Coronary artery (tissue), 2 donors: ENCODE data around the gene SERPING1.
"Not testable (repeated sequence)": the region's sequence is repeated elsewhere in the genome, so short reads cannot be mapped to it uniquely, and the experiment has no call there.

Source experiments
- DNase-seq: peaks from one replicate; pipeline ENCODE4 v3.0.0-alpha.2; 2017; ENCODE audit warnings: low spot score
- H3K27ac ChIP-seq, 2 donors: fragments of 200-600 bp; sonication (generic); one replicate each; pipeline ENCODE4 v1.5.1; 2016 to 2019
- H3K4me3 ChIP-seq: fragments of 200-600 bp; sonication (generic); 2 replicates; pipeline ENCODE4 v1.5.1; 2016; ENCODE audit warnings: mild to moderate bottlenecking, moderate library complexity
- CTCF ChIP-seq: fragments of 200-600 bp; sonication (generic); IDR thresholded peaks from one replicate; pipeline ENCODE4 v1.5.1; 2019; ENCODE audit warnings: antibody characterized with exemption

Gene SERPING1

DNA sequence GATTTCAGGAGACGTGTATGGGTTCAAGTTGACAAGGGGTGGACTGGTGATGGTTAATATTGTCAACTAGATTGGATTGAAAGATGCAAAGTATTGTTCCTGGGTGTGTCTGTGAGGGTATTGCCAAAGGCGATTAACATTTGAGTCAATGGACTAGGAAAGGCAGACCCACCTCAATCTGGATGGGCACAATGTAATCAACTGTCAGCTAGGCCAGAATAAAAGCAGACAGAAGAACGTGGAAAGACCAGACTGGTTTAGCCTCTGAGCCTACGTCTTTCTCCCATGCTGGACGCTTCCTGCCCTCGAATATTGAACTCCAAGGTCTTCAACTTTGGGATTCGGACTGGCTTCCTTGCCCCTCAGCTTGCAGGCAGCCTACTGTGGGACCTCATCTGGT lies 53.9 kb downstream of the SERPING1 start:
- no peak for DNase-seq
- TF ChIP-seq CTCF: no peak
- Histone ChIP-seq H3K4me3 (no peak overlapping the region), H3K27ac (no peak overlapping the region)

DNA sequence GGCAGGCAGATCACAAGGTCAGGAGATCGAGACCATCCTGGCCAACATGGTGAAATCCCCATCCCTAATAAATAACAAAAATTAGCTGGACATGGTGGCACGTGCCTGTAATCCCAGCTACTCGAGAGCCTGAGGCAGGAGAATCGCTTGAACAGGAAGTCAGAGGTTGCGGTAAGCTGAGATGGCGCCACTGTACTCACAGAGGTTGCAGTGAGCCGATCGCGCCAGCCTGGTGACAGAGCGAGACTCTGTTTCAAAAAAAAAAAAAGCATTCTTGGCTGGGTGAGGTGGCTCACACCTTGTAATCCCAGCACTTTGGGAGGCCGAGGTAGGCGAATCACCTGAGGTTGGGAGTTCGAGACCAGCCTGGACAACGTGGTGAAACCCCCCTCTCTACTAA lies 54.7 kb downstream of the SERPING1 start:
- not testable (repeated sequence) for H3K4me3 ChIP-seq, DNase-seq, H3K27ac ChIP-seq

DNA sequence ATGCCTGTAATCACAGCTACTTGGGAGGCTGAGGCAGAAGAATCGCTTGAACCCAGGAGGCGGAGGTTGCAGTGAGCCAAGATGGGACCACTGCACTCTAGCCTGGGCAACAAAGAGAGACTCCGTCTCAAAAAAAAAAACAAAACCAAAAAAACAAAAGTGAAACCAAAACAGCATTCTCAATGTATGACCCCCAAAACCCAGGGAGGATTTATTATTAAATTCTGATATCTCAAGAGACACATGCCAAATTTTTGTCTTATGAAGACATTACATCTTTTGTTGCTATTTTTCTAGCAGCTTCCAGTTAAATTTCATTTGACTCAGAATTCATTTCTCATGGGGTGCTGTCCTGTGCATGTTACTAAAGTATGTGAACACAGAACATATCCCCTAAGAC lies 55.2 kb downstream of the SERPING1 start:
- Histone ChIP-seq H3K27ac (no peak overlapping the region), H3K4me3 (no peak overlapping the region)
- no peak for TF ChIP-seq CTCF
- DNase-seq: no peak

- no peak for DNase-seq
- Histone ChIP-seq H3K27ac (no peak overlapping the region), H3K4me3 (no peak overlapping the region)
- TF ChIP-seq CTCF: no peak
Observed at GRCh38 chr11:57653163-57653562, 55.7 kb downstream of the SERPING1 start.

GRCh38 chr11:57656885-57657193 lies 59.4 kb downstream of the SERPING1 start:
- peak overlapping the region; percentile 91 for H3K27ac ChIP-seq
- TF ChIP-seq CTCF: no peak
- H3K4me3 ChIP-seq: peak overlapping the region; percentile 74
- DNase-seq: no peak

- DNase-seq: peak; percentile 100
- no peak for TF ChIP-seq CTCF
- peak within 1 kb of the TSS; percentile 91 for H3K27ac ChIP-seq
- peak within 1 kb of the TSS; percentile 74 for H3K4me3 ChIP-seq
Observed at GRCh38 chr11:57657194-57658022, 59.9 kb downstream of the SERPING1 start, which contains the start of gene CLP1. Gene CLP1, plus strand, starts transcription at chr11:57657762. Its CDS starts 1,715 bp downstream, at chr11:57659477.

GRCh38 chr11:57658023-57658361 lies 60.5 kb downstream of the SERPING1 start:
- H3K4me3 ChIP-seq: peak overlapping the region; percentile 74
- TF ChIP-seq CTCF: no peak
- H3K27ac ChIP-seq: peak overlapping the region; percentile 91
- DNase-seq: no peak
